PC-3 (cell line): Measurements from ENCODE around the gene KLK8. TPM values are rescaled to one million over a fixed set of nuclear protein-coding genes. Genes with fewer than 3 reads are reported as not detected.

Experiments
- ATAC-seq: fragments of 200-7000 bp; cut with Tn5 transposase; 2 replicates; pipeline ENCODE4 v1.9.1; 2020; ENCODE audit warnings: mild to moderate bottlenecking, moderate library complexity
- BruUV-seq: library from RNA; stranded (reverse); fragments of 400-500 nt; replicated peaks from 2 replicates; lab custom pipeline; 2021; lab: Mats Ljungman, UMichigan
- CTCF ChIA-PET: fragments of 300-600 bp; sonication (Branson Sonifier 250); formaldehyde crosslinking; loops from one replicate; lab custom pipeline; 2022; ENCODE audit warnings: antibody characterized with exemption; lab: Charles Lee
- POLR2A ChIA-PET: fragments of 300-600 bp; sonication (Branson Sonifier 250); formaldehyde crosslinking; loops from one replicate; lab custom pipeline; 2022; ENCODE audit warnings: antibody characterized with exemption; ENCODE audit not compliant: unreplicated experiment; lab: Charles Lee
- DNase-seq: peaks from one replicate; pipeline ENCODE4 v3.0.0-alpha.2; 2015
- H2AFZ ChIP-seq: fragments of 300-600 bp; sonication (generic); 2 replicates; pipeline ENCODE4 v1.6.0; 2016; ENCODE audit warnings: antibody characterized with exemption, low read length
- H3F3A ChIP-seq: fragments of 300-600 bp; sonication (generic); one replicate; pipeline ENCODE4 v1.6.0; 2017; ENCODE audit warnings: antibody characterized with exemption, low read length, control low read depth, mild to moderate bottlenecking; ENCODE audit not compliant: unreplicated experiment
- H3K27ac ChIP-seq: fragments of 300-600 bp; sonication (generic); 2 replicates; pipeline ENCODE4 v1.5.1; 2016; ENCODE audit warnings: mild to moderate bottlenecking, low read length
- H3K27me3 ChIP-seq: fragments of 300-600 bp; sonication (generic); 2 replicates; pipeline ENCODE4 v1.6.1; 2016; ENCODE audit warnings: low read length, mixed read lengths
- H3K36me3 ChIP-seq: fragments of 300-600 bp; sonication (generic); 2 replicates; pipeline ENCODE4 v1.6.1; 2016; ENCODE audit warnings: low read depth, mixed run types, low read length, mixed read lengths
- H3K4me1 ChIP-seq: fragments of 300-600 bp; sonication (generic); 2 replicates; pipeline ENCODE4 v1.5.1; 2016; ENCODE audit warnings: low read length; ENCODE audit not compliant: insufficient read depth
- H3K4me2 ChIP-seq: fragments of 300-600 bp; sonication (generic); 2 replicates; pipeline ENCODE4 v1.6.0; 2016; ENCODE audit warnings: low read length
- H3K4me3 ChIP-seq: fragments of 300-600 bp; sonication (generic); 2 replicates; pipeline ENCODE4 v1.5.1; 2016; ENCODE audit warnings: mild to moderate bottlenecking, low read length, mixed read lengths
- H3K79me2 ChIP-seq: fragments of 300-600 bp; sonication (generic); 2 replicates; pipeline ENCODE4 v1.6.1; 2017; ENCODE audit warnings: low read length, mixed read lengths
- H3K9ac ChIP-seq: fragments of 300-600 bp; sonication (generic); 2 replicates; pipeline ENCODE4 v1.6.0; 2016; ENCODE audit warnings: mild to moderate bottlenecking, low read length
- H3K9me2 ChIP-seq: fragments of 300-600 bp; sonication (generic); replicated peaks from 2 replicates; pipeline ENCODE4 v1.6.1; 2016; ENCODE audit warnings: mixed run types, low read length, mixed read lengths
- H3K9me3 ChIP-seq: fragments of 300-600 bp; sonication (generic); 2 replicates; pipeline ENCODE4 v1.6.1; 2016; ENCODE audit warnings: low read length, mixed read lengths
- H4K20me1 ChIP-seq: fragments of 300-600 bp; sonication (generic); 2 replicates; pipeline ENCODE4 v1.6.1; 2016; ENCODE audit warnings: low read length, mixed read lengths
- CTCF ChIP-seq: fragments of 300-600 bp; sonication (generic); conservative IDR thresholded peaks from 2 replicates; pipeline ENCODE4 v1.5.1; 2017; ENCODE audit warnings: antibody characterized with exemption, low read depth, mild to moderate bottlenecking, low read length
- EZH2 ChIP-seq: fragments of 300-600 bp; sonication (generic); IDR thresholded peaks from one replicate; pipeline ENCODE4 v1.6.1; 2017; ENCODE audit warnings: antibody characterized with exemption, mild to moderate bottlenecking, low read length; ENCODE audit not compliant: unreplicated experiment
- EZH2phosphoT487 ChIP-seq: fragments of 300-600 bp; sonication (generic); IDR thresholded peaks from 2 replicates; pipeline ENCODE4 v1.6.1; 2018; ENCODE audit warnings: mild to moderate bottlenecking, antibody characterized with exemption, low read length, borderline replicate concordance
- intact Hi-C: fragments of 100-400 bp; cut with micrococcal nuclease; formaldehyde crosslinking; loops from 2 replicates; pipeline ENCODE4 v1.9.0; 2023
- total RNA-seq: library from RNA; depleted of rRNA; stranded (reverse); fragments of >200 nt; gene quantifications from 2 replicates; pipeline ENCODE4 v1.2.3, GENCODE V29; 2014; rRNA removed

The KLK8 gene
- total RNA-seq, 1 experiment from 2014 or later: 2.3 TPM

- H3K9me3 ChIP-seq: no peaks in the 10 kb centered on the region
- BruUV-seq: no TSS peak
- POLR2A ChIA-PET: no interaction called here
Measured at GRCh38 chr19:50949861-50950260, 51.5 kb downstream of the KLK8 start.

GRCh38 chr19:50947123-50947522 lies 54.3 kb downstream of the KLK8 start:
- TF ChIP-seq CTCF (no peak), EZH2 (no peak), EZH2phosphoT487 (no peak)
- ChIA-PET CTCF (no interaction called here), POLR2A (no interaction called here)
- Histone ChIP-seq H3K9me3 (no peaks in the 10 kb centered on the region), H3F3A (peaks cover 3% of the 10 kb centered on the region), H3K4me3 (no peak overlapping the region), H3K79me2 (no peaks in the 10 kb centered on the region), H3K9ac (no peak overlapping the region), H3K27ac (no peak overlapping the region), H2AFZ (no peak overlapping the region), H3K9me2 (no peaks in the 10 kb centered on the region), H3K4me1 (peaks cover 9% of the 10 kb centered on the region), H3K27me3 (no peaks in the 10 kb centered on the region), H3K36me3 (no peaks in the 10 kb centered on the region), H3K4me2 (no peak overlapping the region), H4K20me1 (no peaks in the 10 kb centered on the region)
- BruUV-seq: no TSS peak
- ATAC-seq (no peak), DNase-seq (no peak)
- intact Hi-C loops: no loop called here

More at GRCh38 chr19:50949861-50950260, 51.5 kb downstream of the KLK8 start:
- intact Hi-C loops: no loop called here
- Histone ChIP-seq H3K79me2 (no peaks in the 10 kb centered on the region), H4K20me1 (no peaks in the 10 kb centered on the region), H3K9ac (no peak overlapping the region), H3K27me3 (no peaks in the 10 kb centered on the region), H3F3A (no peaks in the 10 kb centered on the region), H3K4me1 (peaks cover 11% of the 10 kb centered on the region), H3K4me3 (no peak overlapping the region), H2AFZ (no peak overlapping the region), H3K27ac (no peak overlapping the region), H3K36me3 (no peaks in the 10 kb centered on the region), H3K9me2 (no peaks in the 10 kb centered on the region), H3K4me2 (no peak overlapping the region)
- CTCF ChIA-PET: no interaction called here
- no peak for ATAC-seq
- no peak for DNase-seq
- TF ChIP-seq CTCF: no peak
- no peak for TF ChIP-seq EZH2
- TF ChIP-seq EZH2phosphoT487: no peak

Other genes with a start within 250 kb of the KLK8 start
- gene GPR32, start 231.1 kb downstream of the KLK8 start, total RNA-seq: not detected in 2 replicates
- gene ACP4, start 211.2 kb downstream of the KLK8 start, total RNA-seq: not detected in 2 replicates
- not detected in 2 replicates for gene KLK1, start 177.8 kb downstream of the KLK8 start, total RNA-seq
- gene KLK15, start 168.0 kb downstream of the KLK8 start, total RNA-seq: 1.3 TPM in 1 of 2 replicates, not detected in the other
- not detected in 2 replicates for gene KLK3, start 146.7 kb downstream of the KLK8 start, total RNA-seq
- not detected in 2 replicates for gene KLK2, start 128.2 kb downstream of the KLK8 start, total RNA-seq
- not detected in 2 replicates for gene KLK4, start 90.2 kb downstream of the KLK8 start, total RNA-seq
- 58.5 and 59.0 TPM in 2 replicates for gene KLK5, start 48.6 kb downstream of the KLK8 start, total RNA-seq
- 73.7 and 75.0 TPM in 2 replicates for gene KLK6, start 32.0 kb downstream of the KLK8 start, total RNA-seq
- gene KLK7, start 17.7 kb downstream of the KLK8 start, total RNA-seq: 0.23 and 3.6 TPM in 2 replicates
- gene KLK10, start 18.1 kb upstream of the KLK8 start, total RNA-seq: 1.2 and 2.9 TPM in 2 replicates
- gene KLK11, start 25.0 kb upstream of the KLK8 start, total RNA-seq: 0.23 TPM in 1 of 2 replicates, not detected in the other
- gene KLK12, start 33.4 kb upstream of the KLK8 start, total RNA-seq: not detected in 2 replicates
- not detected in 2 replicates for gene KLK13, start 63.5 kb upstream of the KLK8 start, total RNA-seq
- gene KLK14, start 81.3 kb upstream of the KLK8 start, total RNA-seq: not detected in 2 replicates
- gene CTU1, start 106.8 kb upstream of the KLK8 start, total RNA-seq: 29.0 and 40.8 TPM in 2 replicates
- gene SIGLEC9, start 123.3 kb upstream of the KLK8 start, total RNA-seq: not detected in 2 replicates
- not detected in 2 replicates for gene SIGLEC7, start 140.7 kb upstream of the KLK8 start, total RNA-seq
- gene CD33, start 223.5 kb upstream of the KLK8 start, total RNA-seq: 2.2 and 6.0 TPM in 2 replicates
- not detected in 2 replicates for gene SIGLECL1, start 249.5 kb upstream of the KLK8 start, total RNA-seq